D721Med (cell line): ENCODE measurements around the gene NIPAL1.

ENCODE experiments used
- DNase-seq: peaks from one replicate; pipeline ENCODE4 v3.0.0; 2011; ENCODE audit warnings: low spot score; ENCODE audit not compliant: insufficient read length
- FAIRE-seq: peaks from 2 replicates; lab custom pipeline; 2011; peaks lifted over from hg19 to GRCh38; lab: Jason Lieb, UNC
- CTCF ChIP-seq: IDR thresholded peaks from 2 replicates; pipeline ENCODE4 v1.5.1; 2012; ENCODE audit warnings: mild to moderate bottlenecking, control low read depth; ENCODE audit not compliant: insufficient read depth; ENCODE audit errors: missing control alignments

NIPAL1 gene

GRCh38 chr4:48033825-48034413 lies 17.3 kb downstream of the NIPAL1 start:
- peak; percentile 38 for TF ChIP-seq CTCF
- FAIRE-seq (peak; percentile 72), DNase-seq (no peak)

GRCh38 chr4:48035952-48036351 lies 19.4 kb downstream of the NIPAL1 start:
- FAIRE-seq = no peak
- no peak for DNase-seq
- TF ChIP-seq CTCF = no peak

- TF ChIP-seq CTCF = no peak
- DNase-seq (no peak), FAIRE-seq (no peak)
Measured at GRCh38 chr4:48037117-48037462, 20.5 kb downstream of the NIPAL1 start.

GRCh38 chr4:48038666-48039065 lies 22.1 kb downstream of the NIPAL1 start:
- DNase-seq (no peak), FAIRE-seq (no peak)
- TF ChIP-seq CTCF = no peak

- TF ChIP-seq CTCF = no peak
- no peak for FAIRE-seq
- no peak for DNase-seq
Measured at GRCh38 chr4:48039561-48039960, 23.0 kb downstream of the NIPAL1 start.

GRCh38 chr4:48041535-48042137 lies 25.1 kb downstream of the NIPAL1 start:
- DNase-seq = no peak
- FAIRE-seq = no peak
- TF ChIP-seq CTCF = no peak

- TF ChIP-seq CTCF = no peak
- no peak for DNase-seq
- FAIRE-seq = no peak
Measured at GRCh38 chr4:48042979-48043461, 26.4 kb downstream of the NIPAL1 start.
